Measurements from ENCODE around the gene SH3RF1. TPM values are rescaled to one million over a fixed set of nuclear protein-coding genes. Genes with fewer than 3 reads are reported as not detected.

The SH3RF1 gene
- total RNA-seq, 1 experiment from 2014 or later, result 59.5 TPM

DNA sequence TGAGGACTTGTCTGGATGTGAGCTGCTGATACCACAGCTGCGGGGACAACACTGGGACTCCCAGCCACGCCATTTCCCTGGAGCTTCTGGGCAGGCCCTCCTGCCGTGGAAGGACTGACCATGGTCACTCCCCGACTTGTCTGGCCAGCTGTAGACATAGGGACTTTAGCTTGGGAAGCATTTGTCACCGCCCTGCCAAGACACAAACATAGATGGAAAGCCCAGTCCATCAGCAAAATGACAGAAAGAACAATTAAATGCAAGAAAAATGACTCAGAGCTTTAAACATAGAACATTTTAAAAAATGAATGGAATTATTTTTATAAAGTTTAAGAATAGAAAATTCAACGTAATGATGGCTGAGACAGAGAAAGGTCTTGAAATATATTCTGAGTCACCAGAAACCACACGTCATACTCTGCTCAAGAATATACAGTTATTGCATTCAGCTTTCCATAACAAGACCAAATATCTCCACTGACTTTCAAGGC, 153.1 kb downstream of the SH3RF1 start (continued):
- TF ChIP-seq, protein P1, sequence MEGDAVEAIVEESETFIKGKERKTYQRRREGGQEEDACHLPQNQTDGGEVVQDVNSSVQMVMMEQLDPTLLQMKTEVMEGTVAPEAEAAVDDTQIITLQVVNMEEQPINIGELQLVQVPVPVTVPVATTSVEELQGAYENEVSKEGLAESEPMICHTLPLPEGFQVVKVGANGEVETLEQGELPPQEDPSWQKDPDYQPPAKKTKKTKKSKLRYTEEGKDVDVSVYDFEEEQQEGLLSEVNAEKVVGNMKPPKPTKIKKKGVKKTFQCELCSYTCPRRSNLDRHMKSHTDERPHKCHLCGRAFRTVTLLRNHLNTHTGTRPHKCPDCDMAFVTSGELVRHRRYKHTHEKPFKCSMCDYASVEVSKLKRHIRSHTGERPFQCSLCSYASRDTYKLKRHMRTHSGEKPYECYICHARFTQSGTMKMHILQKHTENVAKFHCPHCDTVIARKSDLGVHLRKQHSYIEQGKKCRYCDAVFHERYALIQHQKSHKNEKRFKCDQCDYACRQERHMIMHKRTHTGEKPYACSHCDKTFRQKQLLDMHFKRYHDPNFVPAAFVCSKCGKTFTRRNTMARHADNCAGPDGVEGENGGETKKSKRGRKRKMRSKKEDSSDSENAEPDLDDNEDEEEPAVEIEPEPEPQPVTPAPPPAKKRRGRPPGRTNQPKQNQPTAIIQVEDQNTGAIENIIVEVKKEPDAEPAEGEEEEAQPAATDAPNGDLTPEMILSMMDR (IDR thresholded peaks at IDR 0.05 in 2 of 3, conservative IDR thresholded peaks at IDR 0.05 in 1 of 3; ENCODE audit: borderline replicate concordance in 1 of 3, insufficient read depth in 1 of 3, low read depth in 2 of 3, low read length in 2 of 3), result no peak
- TF ChIP-seq RAD21 (IDR thresholded peaks at IDR 0.05; ENCODE audit: low read depth) (no peak), SIN3A (IDR thresholded peaks at IDR 0.05; ENCODE audit: low read depth) (no peak), POLR2A (IDR thresholded peaks at IDR 0.05; ENCODE audit: borderline replicate concordance, extremely low read depth, insufficient read depth, insufficient read length) (no peak), ELF1 (IDR thresholded peaks at IDR 0.05; ENCODE audit: borderline replicate concordance, low read depth) (no peak), SP1 (IDR thresholded peaks at IDR 0.05; ENCODE audit: low read depth) (no peak)
- TF ChIP-seq, protein P2, sequence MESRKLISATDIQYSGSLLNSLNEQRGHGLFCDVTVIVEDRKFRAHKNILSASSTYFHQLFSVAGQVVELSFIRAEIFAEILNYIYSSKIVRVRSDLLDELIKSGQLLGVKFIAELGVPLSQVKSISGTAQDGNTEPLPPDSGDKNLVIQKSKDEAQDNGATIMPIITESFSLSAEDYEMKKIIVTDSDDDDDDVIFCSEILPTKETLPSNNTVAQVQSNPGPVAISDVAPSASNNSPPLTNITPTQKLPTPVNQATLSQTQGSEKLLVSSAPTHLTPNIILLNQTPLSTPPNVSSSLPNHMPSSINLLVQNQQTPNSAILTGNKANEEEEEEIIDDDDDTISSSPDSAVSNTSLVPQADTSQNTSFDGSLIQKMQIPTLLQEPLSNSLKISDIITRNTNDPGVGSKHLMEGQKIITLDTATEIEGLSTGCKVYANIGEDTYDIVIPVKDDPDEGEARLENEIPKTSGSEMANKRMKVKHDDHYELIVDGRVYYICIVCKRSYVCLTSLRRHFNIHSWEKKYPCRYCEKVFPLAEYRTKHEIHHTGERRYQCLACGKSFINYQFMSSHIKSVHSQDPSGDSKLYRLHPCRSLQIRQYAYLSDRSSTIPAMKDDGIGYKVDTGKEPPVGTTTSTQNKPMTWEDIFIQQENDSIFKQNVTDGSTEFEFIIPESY (IDR thresholded peaks at IDR 0.05; ENCODE audit: extremely low read depth, insufficient replicate concordance, low read length), result no peak

DNA sequence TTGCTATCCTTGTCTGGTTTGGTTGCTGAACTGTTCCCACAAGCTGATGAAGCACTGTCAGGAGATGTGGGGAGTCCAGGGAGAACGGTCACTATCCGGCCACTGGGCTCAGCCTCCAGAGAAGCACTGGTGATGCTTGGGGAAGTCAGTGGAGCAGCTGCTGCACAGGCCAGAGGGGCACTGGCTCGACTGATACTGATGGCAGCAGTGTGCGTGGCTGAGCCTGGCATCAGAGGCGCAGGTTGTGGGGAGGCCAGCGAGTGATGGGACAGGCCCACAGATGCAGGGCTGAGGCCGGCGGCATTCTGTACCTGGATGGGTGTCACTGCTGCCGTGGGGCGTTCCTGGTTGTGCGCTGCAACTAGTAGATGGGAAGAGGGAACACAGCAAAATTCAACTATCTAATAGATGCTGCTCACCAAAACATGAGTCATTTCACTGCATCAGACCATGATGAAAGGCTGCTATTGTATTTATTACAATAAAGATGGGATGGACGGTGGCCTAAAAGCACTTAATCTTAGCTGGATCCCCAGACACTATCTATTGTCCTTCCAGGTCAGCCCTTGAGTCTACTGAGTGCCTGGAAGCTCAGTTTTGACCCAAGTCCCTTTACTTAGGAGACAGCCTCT, 154.4 kb downstream of the SH3RF1 start:
- Histone ChIP-seq H3K36me3 (ENCODE audit: control insufficient read depth in 1 of 2, insufficient read depth in 2 of 2, low read length in 2 of 2) (peaks cover 0 to 32% of the 10 kb centered on the region in 2 experiments; a peak in 2 of 4 replicates), H3K27ac (ENCODE audit: low read depth, low read length) (peak overlapping the region; percentile 44), H3K9me3 (ENCODE audit: control insufficient read depth in 1 of 2, insufficient read depth in 1 of 2, low read depth in 1 of 2, low read length in 2 of 2) (no peaks in the 10 kb centered on the region), H3K79me2 (ENCODE audit: insufficient read depth, low read length) (0 out of 2 replicates have a peak, but pooled peaks cover 4% of the 10 kb centered on the region), H3K4me1 (ENCODE audit: control insufficient read depth in 1 of 2, insufficient read depth in 2 of 2, low read length in 2 of 2) (peaks cover 6 to 27% of the 10 kb centered on the region in 2 experiments; a peak in 3 of 4 replicates), H3K9ac (ENCODE audit: low read length) (no peak overlapping the region), H3K4me2 (ENCODE audit: low read length) (peak overlapping the region; percentile 50), H4K20me1 (ENCODE audit: insufficient read depth) (no peaks in the 10 kb centered on the region), H3K4me3 (replicated peaks in 1 of 2; ENCODE audit: low read depth in 1 of 2, low read length in 2 of 2) (no peak overlapping the region), H2AFZ (ENCODE audit: low read depth, low read length, poor library complexity, severe bottlenecking) (no peak overlapping the region), H3K9me2 (ENCODE audit: insufficient read depth) (no peaks in the 10 kb centered on the region), H3K27me3 (ENCODE audit: insufficient read depth, low read length) (no peaks in the 10 kb centered on the region)
- ChIA-PET CTCF (interaction anchor here (1.1 to 1.3 kb wide), 3 partner anchors 48 to 91 kb away, joined by 3 read pairs; no protein-coding TSS in a partner anchor), RAD21 (ENCODE audit: low non-redundant PET in 1 of 2, low total read pairs in 2 of 2, uncharacterized antibody in 2 of 2, unreplicated experiment in 2 of 2) (no interaction called here), POLR2A (interaction anchor here (0.9 to 1.7 kb wide), 8 partner anchors 9 to 108 kb away, joined by 3 to 6 read pairs (median 4); partner anchors contain the start of gene CBR4)
- ATAC-seq (peak; percentile 64), DNase-seq (ENCODE audit: low read depth, low spot score) (no peak)
- BruUV-seq (replicated peaks), result no TSS peak
- intact Hi-C loops (cut with micrococcal nuclease), result loop anchor here (5.0 to 10.0 kb wide), 2 partner anchors 136 to 368 kb away; no protein-coding TSS in a partner anchor
- no peak for TF ChIP-seq TCF7L2 (IDR thresholded peaks at IDR 0.05; ENCODE audit: borderline replicate concordance, extremely low read depth, insufficient read depth, insufficient read length)
